ENCODE measurements around the gene IARS2.

GRCh38 chr1:220056374-220056773, 37.6 kb upstream of the IARS2 start:
- TF ChIP-seq, protein P1, sequence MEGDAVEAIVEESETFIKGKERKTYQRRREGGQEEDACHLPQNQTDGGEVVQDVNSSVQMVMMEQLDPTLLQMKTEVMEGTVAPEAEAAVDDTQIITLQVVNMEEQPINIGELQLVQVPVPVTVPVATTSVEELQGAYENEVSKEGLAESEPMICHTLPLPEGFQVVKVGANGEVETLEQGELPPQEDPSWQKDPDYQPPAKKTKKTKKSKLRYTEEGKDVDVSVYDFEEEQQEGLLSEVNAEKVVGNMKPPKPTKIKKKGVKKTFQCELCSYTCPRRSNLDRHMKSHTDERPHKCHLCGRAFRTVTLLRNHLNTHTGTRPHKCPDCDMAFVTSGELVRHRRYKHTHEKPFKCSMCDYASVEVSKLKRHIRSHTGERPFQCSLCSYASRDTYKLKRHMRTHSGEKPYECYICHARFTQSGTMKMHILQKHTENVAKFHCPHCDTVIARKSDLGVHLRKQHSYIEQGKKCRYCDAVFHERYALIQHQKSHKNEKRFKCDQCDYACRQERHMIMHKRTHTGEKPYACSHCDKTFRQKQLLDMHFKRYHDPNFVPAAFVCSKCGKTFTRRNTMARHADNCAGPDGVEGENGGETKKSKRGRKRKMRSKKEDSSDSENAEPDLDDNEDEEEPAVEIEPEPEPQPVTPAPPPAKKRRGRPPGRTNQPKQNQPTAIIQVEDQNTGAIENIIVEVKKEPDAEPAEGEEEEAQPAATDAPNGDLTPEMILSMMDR (IDR thresholded peaks at IDR 0.05): no peak
- TF ChIP-seq EP300 (IDR thresholded peaks at IDR 0.05) (no peak), POLR2A (IDR thresholded peaks at IDR 0.05) (no peak)
